Measurements from ENCODE around the gene SLC22A24. TPM values are rescaled to one million over a fixed set of nuclear protein-coding genes. Genes with fewer than 3 reads are reported as not detected.

Gene SLC22A24
- total RNA-seq, 1 experiment from 2014 or later, result not detected

GRCh38 chr11:63142459-63142858 lies 1.6 kb downstream of the SLC22A24 start:
- peaks cover 5 to 14% of the 10 kb centered on the region in 2 experiments; a peak in 2 of 4 replicates for H3K4me1 Mint-ChIP-seq
- no CpG with 5 or more reads among the region's 3 CpGs for WGBS (ENCODE audit: extremely low coverage, insufficient read length, low lambda C conversion rate)
- Histone ChIP-seq H2BK5ac (ENCODE audit: insufficient read length, low read length) (no peak overlapping the region), H2BK12ac (ENCODE audit: insufficient read length, low read depth, low read length) (no peak overlapping the region), H3K79me2 (ENCODE audit: insufficient read depth, low read length) (no peaks in the 10 kb centered on the region), H4K91ac (ENCODE audit: insufficient read length, low read depth, low read length) (no peak overlapping the region), H2AFZ (ENCODE audit: low read length) (no peak overlapping the region), H4K5ac (ENCODE audit: insufficient read length, low read depth, low read length) (no peak overlapping the region), H4K8ac (replicated peaks; ENCODE audit: insufficient read length, low read depth, low read length) (no peak overlapping the region), H3K9ac (ENCODE audit: extremely low read depth, insufficient read length, low read length) (no peak overlapping the region), H3K4me2 (ENCODE audit: insufficient read depth, insufficient read length, low read length) (no peak overlapping the region), H3K18ac (ENCODE audit: insufficient read length, low read depth, low read length) (no peak overlapping the region), H3K27ac (ENCODE audit: insufficient read length, low read depth, low read length) (no peak overlapping the region), H3T11ph (ENCODE audit: low read length) (no peak overlapping the region), H2BK15ac (ENCODE audit: low read depth, low read length) (no peak overlapping the region), H3K79me1 (ENCODE audit: insufficient read depth, low read depth, low read length, poor library complexity, severe bottlenecking) (no peaks in the 10 kb centered on the region), H3K56ac (ENCODE audit: insufficient read length, low read depth, low read length) (no peak overlapping the region), H2BK20ac (ENCODE audit: low read depth, low read length, poor library complexity, severe bottlenecking) (no peak overlapping the region), H3K23me2 (ENCODE audit: insufficient read length, low read depth, low read length, poor library complexity, severe bottlenecking) (no peaks in the 10 kb centered on the region), H3K4me1 (ENCODE audit: insufficient read depth, low read length) (no peaks in the 10 kb centered on the region), H4K20me1 (ENCODE audit: control insufficient read depth, insufficient read depth, insufficient read length) (no peaks in the 10 kb centered on the region), H3K23ac (ENCODE audit: insufficient read length, low read depth, low read length) (no peak overlapping the region), H2BK120ac (ENCODE audit: low read depth, low read length, poor library complexity, severe bottlenecking) (no peak overlapping the region), H3K14ac (ENCODE audit: insufficient read depth, low read length) (no peak overlapping the region), H3K9me3 (ENCODE audit: control insufficient read depth, low read depth, low read length) (no peaks in the 10 kb centered on the region), H3K4ac (ENCODE audit: low read depth, low read length) (no peak overlapping the region), H3K27me3 (ENCODE audit: insufficient read depth, low read length) (no peaks in the 10 kb centered on the region), H2AK5ac (ENCODE audit: insufficient read length, low read length) (no peak overlapping the region)
- H3K36me3 Mint-ChIP-seq (ENCODE audit: insufficient read depth in 1 of 3, low read depth in 3 of 3), result no peaks in the 10 kb centered on the region
- no peaks in the 10 kb centered on the region; the same call in 1 of the 2 replicates for H3K27me3 Mint-ChIP-seq (ENCODE audit: low read depth)
- DNase-seq, result no peak
- H3K27ac Mint-ChIP-seq, result no peak overlapping the region
- no peak overlapping the region for H3K4me3 Mint-ChIP-seq
- no peak for TF ChIP-seq CTCF (conservative IDR thresholded peaks at IDR 0.05)
- H3K9me3 Mint-ChIP-seq, result no peaks in the 10 kb centered on the region

Measured in H9 (cell line).